GM21825 (cell line): Measurements from ENCODE around the gene CFAP92.
"Not testable (repeated sequence)": the region's sequence is repeated elsewhere in the genome, so short reads cannot be mapped to it uniquely, and the experiment has no call there.

ENCODE experiments used
- ATAC-seq: cut with Tn5 transposase; IDR thresholded peaks from one replicate; pipeline ENCODE4 v1.9.1; 2021; ENCODE audit warnings: mild to moderate bottlenecking, moderate library complexity; ENCODE audit not compliant: unreplicated experiment

Gene CFAP92

GRCh38 chr3:128870347-128870746 lies 123.5 kb downstream of the CFAP92 start:
- no peak for ATAC-seq

GRCh38 chr3:128867200-128868125 lies 126.4 kb downstream of the CFAP92 start:
- no peak for ATAC-seq

GRCh38 chr3:128864849-128865804 lies 128.7 kb downstream of the CFAP92 start:
- ATAC-seq: not testable (repeated sequence)

- no peak for ATAC-seq
These were observed 129.5 kb downstream of the CFAP92 start for GRCh38 chr3:128864351-128864811.

- no peak for ATAC-seq
These were observed 130.3 kb downstream of the CFAP92 start for GRCh38 chr3:128863560-128863959.

- ATAC-seq: no peak
These were observed 132.4 kb downstream of the CFAP92 start for GRCh38 chr3:128861491-128861890.
